HG02981 (cell line): ENCODE results near the gene STMN1.
"Not testable (repeated sequence)": the region's sequence is repeated elsewhere in the genome, so short reads cannot be mapped to it uniquely, and the experiment has no call there.

Experiments used
- ATAC-seq: cut with Tn5 transposase; IDR thresholded peaks from one replicate; pipeline ENCODE4 v1.9.1; 2021; ENCODE audit warnings: mild to moderate bottlenecking, moderate library complexity; ENCODE audit not compliant: unreplicated experiment

STMN1 gene

DNA sequence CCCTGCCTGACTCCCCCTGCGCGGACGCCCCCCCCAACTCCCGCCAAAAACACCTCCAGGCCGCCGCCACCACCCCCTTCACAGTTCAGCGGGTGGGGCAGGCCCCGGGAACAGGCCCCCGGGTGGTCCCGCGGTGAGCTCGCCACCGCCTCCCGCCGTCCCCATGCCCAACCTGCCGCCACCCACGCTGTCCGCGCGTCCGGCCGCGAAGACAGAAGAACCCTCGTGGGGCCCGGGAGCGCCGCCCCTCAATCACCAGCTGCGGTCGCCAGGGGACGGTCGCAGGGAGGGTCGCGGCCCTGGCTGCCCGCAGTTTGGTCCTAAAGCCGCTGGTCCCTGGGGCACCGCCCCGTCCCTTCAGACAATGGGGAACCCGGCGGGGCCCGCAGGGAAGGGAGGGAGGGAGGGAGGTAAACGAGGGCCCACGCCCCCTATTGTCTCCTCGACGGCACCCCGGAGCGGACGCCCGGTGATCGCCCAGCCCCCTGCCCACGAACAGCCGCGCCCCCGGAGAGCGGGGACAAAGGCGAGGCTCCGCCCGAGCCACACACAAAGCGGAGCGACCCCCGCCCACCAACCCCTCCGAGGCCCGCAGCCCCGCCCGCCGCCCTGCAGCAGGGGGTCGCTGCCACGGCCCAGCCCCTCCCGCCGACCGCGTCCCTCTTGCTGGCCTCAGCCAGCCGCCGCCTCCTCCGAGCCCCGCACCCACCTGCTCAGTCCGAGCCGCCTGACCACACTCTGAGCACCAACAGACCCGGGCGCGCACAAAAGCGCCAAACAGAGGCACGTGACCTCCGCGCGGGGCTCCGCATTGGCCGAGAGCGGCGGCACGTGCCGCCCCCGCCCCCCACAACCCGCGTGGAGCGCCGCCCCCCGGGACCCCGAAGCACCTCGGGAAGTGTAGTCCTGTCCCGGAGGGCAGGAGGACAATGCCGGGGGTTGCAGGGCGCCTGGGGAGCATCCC, at the start of gene STMN1:
STMN1 (minus strand) TSS at position 740 of the 964 bp plus-strand sequence. CDS start 1,743 bp downstream, outside the sequence.
- ATAC-seq: peak; percentile 70

DNA sequence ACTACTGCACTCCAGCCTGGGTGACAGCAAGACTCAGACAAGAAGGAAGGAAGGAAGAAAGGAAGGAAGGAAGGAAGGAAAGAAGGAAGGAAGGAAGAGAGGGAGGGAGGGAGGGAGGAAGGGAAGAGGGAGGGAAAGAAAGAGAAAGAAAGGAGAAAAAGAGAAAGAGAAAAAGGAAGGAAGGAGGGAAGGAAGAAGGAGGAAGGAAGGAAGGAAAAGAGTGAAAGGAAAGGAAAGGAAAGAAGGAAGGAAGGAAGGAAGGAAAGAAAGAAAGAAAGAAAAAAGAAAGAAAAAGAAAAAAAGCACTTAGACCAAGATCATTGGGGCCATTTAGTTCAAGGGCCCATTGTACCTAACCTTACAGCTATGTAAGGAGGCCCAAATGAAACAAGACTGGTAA, 49.3 kb upstream of the STMN1 start:
- no peak for ATAC-seq

DNA sequence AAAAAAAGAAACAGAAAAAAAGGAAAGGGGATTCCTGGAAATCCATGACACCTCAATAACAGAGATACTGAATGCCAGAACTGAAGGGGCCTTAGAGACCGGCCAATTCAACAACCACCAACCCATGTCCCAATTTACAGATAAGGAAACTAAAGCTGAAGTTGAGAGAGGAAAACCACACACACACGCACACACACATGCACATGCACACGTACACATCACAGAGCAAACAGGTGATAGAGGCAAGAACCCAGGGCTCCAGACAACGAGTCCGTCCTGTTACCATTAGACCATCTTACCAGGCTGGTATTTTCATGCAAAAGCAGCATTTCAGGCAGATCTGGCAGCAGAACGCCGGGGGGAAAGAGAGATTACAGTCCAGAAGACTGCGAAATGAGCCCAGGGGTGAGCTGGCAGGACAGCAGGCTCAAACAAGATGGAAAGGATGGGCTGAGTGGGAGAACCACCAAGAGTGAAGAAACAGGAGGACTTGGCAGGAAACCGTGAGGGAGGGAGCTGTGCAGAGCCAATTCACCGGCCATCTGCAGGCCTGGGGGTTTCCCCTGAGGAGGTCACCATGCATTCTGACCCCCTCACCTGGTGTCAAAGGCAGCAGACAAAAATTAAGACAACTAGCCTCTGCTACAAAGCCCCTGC, 48.2 kb upstream of the STMN1 start:
- ATAC-seq: no peak

DNA sequence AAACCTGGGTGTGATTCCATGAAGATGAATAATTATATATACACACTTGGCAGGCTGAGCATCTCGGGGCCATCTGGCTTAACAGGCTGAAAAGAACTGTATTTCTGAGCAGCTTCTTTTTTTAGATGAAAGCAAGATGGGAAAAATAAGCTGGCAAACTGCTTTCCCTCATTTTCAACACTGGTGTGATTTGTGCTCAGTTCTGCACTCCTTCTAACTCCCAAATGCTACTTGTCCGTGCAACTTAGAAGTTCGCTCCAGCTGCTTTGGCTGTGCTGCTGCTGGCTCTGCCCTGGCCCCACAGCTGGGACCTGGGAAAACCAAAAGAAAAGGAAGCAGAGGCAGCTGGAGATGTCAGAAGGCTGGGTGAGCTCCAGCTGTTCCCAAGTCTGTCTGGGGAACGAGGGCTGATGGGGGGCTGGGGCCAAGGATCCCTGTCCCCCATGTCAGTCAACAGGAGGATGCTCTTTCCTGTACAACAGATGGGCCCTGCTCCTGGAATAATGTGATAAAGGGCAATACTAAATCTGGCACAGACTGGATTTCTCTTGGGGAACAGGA, 46.7 kb upstream of the STMN1 start:
- ATAC-seq: no peak

DNA sequence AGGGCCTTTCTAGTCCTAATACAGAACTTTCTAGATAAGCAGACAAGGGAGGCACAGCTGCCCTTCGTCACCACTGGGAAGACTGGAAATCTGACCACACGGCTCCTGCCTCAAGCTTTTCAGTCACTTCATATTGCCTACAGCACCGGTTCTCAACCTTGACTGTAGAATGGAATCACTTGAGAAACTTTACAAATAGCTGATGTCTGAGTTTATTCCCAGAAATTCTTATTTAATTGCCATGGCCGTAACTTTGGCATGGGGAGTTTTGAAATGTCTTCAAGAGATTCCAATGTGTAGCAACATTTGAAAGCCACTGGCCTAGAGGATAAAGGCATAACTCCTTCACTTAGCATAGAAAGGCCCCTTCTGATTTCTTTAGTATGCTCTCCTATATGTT, 42.4 kb upstream of the STMN1 start:
- no peak for ATAC-seq

DNA sequence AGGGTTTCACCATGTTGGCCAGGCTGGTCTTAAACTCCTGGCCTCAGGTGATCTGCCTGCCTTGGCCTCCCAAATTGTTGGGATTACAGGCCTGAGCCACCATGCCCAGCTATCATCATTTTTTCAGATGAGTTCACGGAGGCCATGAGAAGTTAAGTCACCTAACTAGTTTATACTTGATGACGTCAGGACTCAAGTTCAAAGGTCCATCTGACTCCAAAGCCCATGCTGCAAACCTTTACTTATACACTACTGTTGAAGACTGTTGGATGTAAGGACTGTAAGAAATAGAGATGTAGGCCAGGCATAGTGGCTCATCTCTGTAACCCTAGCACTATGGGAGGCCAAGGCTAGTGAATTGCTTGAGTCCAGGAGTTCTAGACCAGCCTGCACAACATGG, 40.8 kb upstream of the STMN1 start:
- ATAC-seq: no peak

DNA sequence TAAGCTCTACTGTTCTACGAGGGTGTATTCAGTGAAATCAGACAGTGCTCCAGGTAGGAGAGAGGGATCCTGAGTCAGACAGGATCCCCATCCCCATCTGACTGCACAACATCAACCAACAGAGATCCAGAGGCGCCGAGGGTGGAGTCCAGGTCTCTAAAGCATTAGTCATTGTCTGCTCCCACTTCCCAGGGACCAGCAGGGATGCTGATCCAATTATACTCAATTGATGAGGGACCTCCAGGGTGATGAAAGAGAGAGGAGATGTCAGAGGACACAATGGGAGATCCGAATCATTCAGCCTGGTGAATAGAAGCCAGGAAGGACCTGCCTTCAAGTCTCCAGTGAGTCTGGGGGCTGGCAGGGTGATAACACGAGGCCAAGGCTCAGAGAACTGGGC, 39.5 kb upstream of the STMN1 start:
- no peak for ATAC-seq

DNA sequence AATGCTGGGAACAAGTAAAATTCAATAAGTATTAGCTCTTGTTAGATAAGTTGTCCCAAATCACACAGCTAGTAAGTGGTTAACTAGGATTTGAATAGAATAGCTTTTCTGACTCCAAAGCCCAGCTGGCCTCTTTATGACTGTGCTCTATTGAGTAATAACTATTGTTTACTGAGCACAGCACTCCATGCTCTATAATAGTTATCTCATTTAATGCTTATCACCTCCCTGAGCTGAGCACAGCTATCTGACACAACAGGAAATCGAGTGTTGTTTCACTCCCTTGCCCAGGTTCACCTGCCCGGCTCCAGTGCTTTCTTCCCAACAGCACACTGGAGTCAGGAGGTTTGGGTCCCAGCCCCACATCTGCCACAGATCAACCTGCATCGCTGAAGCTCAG, 38.8 kb upstream of the STMN1 start:
- ATAC-seq: no peak

DNA sequence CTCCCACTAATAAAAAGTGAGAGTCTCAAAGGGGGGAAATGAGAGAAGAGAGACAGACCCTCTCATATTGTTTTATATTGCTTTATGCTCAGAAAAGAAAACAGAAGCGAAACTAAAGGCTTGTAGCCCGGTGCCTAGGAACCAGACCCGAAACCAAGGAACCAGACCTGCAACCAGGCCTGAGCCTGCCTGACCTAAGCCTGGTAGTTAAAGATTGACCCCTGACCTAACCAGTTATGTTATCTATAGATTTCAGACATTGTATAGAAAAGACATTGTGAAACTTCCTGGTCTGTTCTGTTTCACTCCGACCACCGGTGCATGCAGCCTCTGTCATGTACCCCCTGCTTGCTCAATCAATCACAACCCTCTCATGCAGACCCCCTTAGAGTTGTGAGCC, 37.3 kb upstream of the STMN1 start:
- ATAC-seq: not testable (repeated sequence)

DNA sequence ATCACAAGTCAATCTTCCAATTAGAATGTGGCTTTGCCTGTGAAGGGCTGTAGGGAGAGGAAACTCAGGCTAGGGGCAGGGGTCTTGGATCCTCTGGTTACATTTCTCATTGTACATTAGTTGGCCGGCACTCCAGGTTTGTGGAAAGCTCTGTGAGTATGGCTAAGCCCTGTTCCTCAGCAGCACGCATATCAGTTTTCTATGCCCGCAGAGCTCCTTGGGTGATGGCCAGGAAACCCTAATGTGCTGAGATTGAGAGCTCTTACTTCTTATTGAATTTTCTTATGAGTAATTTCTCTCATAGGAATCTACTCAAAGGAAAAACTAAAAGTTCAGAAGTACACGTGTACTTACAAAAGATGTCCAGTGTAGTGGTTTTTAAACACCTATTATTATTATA, 30.7 kb upstream of the STMN1 start:
- no peak for ATAC-seq

DNA sequence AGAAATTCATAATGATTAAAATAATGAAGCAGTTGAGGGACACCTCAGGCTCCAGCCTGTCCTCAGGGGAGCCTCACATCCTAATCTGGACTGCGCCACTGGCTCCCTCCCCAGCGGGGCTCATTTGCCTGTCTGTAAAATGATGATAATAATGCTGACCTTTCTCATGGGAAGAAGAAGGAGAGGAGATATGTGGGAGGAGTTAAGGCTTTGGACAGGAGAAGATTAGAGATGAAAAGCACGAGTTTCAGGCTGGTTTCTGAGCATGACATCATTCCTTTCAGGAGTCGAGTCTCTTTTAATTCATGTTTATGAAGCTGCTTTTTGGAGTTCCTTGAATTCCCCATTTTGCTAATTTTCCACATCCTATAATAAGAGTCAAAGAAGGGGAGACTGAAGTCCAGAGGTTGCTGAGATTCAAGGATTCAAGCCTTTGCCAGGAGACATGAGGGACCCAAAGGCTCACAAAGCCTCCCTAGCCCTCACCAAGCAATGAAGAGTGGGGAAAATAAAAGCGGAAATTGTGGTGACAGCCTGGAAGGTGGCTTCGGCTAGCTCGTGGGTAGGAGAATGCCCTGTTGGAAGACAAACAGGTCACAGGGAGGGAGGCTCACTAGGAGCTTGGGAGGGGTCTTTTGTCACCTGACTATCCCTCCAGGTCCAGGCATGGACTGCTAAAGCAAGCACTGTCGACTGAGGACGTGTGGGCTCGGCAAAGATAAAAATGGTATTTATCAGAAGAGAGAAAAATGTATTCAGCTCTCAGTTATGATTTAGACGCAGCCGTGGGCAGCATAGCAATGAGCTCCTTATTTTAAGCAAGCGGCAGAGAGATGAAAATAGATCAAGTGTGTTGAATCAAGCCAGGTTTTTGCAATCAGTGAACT, 27.5 kb upstream of the STMN1 start:
- ATAC-seq: no peak

DNA sequence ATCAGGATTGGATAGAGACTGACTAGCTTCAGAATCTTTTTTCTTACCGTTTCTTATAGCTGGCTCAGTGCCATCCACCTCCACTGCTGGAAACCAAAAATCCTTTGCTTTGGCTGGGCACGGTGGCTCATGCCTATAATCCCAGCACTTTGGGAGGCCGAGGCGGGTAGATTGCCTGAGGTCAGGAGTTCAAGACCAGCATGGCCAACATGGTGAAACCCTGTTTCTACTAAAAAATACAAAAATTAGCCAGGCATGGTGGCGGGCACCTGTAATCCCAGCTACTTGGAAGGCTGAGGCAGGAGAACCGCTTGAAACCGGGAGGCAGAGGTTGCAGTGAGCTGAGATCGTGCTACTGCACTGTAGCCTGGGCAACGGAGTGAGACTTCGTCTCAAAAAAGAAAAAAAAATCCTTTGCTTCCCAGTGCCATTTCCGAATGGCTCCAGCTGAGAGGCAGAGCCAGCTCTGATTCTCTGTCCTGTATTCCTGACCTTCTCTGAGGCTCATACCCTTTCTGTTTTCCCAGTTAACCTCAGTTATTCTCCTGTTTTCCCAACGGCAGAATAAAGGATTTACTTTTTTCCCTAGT, 26.7 kb upstream of the STMN1 start:
- not testable (repeated sequence) for ATAC-seq

DNA sequence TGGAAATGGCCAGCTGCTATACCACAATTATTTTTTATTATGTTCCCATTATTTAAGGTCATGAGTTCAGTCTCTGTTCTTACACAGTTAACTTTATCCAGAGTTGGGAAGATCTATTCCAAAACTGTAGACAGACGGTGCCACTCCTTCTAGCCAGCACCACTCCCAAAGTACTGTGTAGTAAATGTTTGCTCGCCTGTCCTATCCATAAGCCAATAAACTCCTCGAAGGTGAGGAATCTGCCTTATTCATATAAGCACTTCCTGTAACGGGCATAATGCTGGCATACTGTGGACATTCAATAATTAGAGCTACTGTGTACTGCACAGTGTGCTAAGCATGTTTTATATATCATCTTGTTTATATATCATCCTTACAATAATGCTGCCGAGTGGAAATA, 26.1 kb upstream of the STMN1 start:
- ATAC-seq: no peak

DNA sequence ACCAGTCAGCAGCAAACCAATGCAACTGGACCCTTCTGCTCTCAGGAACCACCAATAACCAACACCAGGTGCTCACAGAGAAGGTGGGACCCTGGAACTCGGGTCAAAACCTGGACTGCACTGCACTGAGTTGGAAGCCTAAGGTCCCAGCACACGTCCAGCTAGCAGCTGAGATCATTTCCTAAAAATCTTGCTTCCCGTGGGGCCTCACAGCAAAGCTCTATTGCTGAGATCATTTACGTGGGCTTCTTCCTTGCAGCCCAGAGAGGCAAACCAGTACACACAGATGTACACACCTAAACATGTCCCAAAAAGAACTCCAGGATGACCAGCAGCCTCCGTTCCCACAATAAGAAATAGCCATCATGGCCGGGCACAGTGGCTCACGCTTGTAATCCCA, 22.8 kb upstream of the STMN1 start:
- no peak for ATAC-seq

DNA sequence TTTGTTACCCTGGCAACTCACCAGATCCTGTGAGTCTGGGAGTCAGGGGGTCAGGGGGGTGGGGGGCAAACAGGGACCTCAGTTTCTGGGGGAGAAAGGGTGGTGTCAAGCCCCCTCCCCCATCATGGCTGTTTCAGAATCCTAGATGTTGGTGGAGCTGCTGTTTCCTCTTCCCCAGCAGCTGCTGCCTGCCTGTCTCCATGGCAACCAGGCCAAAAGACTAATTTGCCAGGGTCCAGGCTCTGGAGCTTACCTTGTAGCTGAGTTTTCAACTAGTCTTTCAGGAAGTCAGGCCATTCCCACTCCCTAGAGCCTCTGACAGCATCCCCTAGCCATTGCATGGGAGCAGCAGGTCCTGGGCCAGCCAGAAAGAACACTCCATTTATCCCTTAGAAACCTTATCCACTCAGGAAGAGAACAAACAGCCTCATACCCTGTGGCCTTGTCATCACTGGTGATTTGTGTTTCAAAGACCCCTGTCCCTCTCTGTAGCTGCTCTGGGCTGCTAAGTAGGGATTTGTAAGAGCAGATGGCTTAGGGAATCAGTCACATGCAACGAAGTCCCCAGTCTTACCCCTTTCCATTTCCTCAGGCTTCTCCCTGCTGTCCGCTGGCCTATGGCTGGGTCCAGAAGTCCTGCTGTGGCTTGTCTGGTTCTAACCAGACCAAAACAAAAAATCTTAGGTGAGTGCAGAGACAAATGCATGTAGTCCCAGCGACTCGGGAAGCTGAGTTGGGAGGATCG, 21.5 kb upstream of the STMN1 start:
- no peak for ATAC-seq

DNA sequence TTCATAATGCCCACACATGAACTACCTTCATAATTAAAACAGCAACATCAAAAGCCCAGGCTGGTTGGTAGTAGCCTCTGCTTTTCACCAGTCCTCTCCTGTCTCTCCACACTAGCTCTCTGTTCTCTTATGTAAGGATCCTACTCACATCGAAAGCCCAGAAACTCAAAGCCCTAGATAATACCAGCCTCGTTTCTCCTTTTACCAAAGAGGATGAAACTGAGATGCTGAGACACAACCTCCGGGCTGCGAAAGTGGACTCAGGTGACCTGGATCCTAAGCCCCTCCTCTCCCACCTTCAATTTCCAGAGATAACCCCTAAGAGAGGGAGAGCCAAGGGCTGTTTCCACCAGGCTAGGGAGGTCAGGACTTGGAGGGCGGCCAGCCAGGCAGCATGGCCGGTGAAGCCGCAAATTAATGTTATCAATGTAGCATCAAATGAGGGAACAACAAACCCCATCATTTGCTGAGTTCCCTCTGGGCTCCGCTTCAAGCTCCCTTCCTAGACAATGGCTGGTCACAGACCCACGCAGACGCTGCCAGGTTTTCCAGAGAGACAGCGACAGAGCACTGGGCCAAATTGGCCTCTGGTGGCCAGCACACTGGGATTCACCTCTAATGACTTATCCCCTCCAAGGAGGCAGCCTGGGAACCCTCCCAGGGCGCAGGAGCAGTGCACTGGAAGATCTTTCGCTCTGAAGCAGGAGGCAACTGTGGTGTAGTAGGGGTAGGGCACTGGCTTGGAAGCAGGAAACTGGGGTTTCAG, 20.7 kb upstream of the STMN1 start:
- ATAC-seq: no peak

DNA sequence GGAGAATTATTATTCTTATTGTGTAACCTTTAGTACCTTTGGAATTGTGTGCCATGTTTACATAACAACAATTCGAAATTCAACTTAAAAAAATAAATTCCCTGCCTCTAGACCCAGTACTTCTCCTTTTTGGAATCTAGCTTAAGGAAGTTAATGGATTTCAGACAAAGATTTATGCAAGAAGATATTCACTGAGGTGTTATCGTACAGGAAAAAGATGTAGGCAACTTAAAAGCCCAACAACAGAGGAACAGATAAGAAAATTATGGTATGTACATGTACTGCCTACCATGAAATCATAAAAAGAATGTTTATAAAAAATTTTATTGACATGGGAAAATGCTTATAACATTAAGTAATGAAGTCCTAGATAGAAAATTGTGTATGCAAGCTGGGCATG, 18.2 kb upstream of the STMN1 start:
- no peak for ATAC-seq

DNA sequence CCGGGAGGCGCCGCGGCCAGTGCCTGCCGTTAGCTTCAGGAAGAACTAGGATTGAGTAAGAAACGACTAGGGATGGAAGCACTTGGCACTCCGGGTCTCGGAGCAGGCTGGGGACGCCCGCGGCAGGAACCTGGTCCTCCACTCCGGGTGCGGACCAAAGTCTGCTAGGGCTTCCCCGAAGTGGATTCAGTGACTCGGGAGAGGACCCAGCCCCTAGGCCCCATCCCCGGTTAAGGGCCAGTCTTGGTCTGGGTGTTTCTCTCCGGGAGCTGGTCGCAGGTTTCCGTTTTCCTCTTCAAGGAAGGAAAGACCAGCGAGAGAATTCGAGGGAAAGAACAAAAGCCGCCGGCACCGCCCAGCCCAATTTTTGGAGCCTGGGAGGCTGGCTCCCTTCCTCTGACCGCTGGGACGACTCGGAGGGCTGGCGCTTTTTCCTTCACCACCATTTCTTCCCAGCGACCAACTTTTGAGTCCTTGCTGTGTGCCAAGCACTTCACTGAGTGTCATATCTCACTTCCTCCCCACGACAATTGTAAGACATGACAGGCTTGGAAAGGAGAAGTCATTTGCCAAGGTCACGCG, 16.8 kb upstream of the STMN1 start:
- ATAC-seq: no peak
